ENCODE results near the gene MROH2A. TPM values are rescaled to one million over a fixed set of nuclear protein-coding genes. Genes with fewer than 3 reads are reported as not detected.

MROH2A gene
- total RNA-seq, 4 donors from 2014 or later = not detected

DNA sequence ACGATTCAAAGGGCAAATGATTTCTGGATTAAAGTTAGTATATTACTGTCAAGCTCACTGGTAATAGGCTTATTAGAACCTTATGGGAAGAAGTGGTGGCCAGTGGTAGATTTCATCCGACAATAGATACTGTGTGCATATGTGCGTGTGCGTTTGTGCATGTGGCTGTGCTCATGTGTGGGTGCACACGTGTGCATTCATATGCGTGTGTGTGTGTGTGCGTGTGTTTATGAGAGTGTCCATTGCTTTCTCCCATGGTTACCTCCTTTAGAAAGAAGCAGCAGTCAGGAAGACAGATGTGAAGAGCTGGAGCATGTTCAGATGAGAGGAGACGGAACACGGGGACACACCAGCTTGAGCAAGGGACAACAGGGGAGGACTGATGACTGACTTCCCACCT is 8.9 kb upstream of the MROH2A start:
- DNase-seq (ENCODE audit: low spot score in 2 of 2) = no peak
- H3K27ac ChIP-seq = no peak overlapping the region
- no peaks in the 10 kb centered on the region for H3K27me3 ChIP-seq
- no peaks in the 10 kb centered on the region for H3K9me3 ChIP-seq
- H3K36me3 ChIP-seq = no peaks in the 10 kb centered on the region
- TF ChIP-seq POLR2A (IDR thresholded peaks at IDR 0.05) (no peak), EP300 (IDR thresholded peaks at IDR 0.05) (no peak)
- TF ChIP-seq, protein P1, sequence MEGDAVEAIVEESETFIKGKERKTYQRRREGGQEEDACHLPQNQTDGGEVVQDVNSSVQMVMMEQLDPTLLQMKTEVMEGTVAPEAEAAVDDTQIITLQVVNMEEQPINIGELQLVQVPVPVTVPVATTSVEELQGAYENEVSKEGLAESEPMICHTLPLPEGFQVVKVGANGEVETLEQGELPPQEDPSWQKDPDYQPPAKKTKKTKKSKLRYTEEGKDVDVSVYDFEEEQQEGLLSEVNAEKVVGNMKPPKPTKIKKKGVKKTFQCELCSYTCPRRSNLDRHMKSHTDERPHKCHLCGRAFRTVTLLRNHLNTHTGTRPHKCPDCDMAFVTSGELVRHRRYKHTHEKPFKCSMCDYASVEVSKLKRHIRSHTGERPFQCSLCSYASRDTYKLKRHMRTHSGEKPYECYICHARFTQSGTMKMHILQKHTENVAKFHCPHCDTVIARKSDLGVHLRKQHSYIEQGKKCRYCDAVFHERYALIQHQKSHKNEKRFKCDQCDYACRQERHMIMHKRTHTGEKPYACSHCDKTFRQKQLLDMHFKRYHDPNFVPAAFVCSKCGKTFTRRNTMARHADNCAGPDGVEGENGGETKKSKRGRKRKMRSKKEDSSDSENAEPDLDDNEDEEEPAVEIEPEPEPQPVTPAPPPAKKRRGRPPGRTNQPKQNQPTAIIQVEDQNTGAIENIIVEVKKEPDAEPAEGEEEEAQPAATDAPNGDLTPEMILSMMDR (IDR thresholded peaks at IDR 0.05) = no peak
- 89% methylated on average over 9 of the region's 9 CpGs for WGBS, 2 donors
- no peaks in the 10 kb centered on the region for H3K4me1 ChIP-seq
- H3K4me3 ChIP-seq = no peak overlapping the region

DNA sequence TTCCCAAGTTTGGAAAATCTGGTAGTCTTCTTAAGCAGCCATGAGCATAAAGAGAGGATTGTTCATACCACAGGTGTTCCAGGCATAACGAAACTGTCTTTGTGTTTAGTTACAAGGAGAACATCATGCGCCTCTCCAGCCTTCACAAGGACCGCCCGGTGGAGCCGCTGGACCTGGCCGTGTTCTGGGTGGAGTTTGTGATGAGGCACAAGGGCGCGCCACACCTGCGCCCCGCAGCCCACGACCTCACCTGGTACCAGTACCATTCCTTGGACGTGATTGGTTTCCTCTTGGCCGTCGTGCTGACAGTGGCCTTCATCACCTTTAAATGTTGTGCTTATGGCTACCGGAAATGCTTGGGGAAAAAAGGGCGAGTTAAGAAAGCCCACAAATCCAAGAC is 6.0 kb upstream of the MROH2A start:
- Histone ChIP-seq H3K36me3 (no peaks in the 10 kb centered on the region), H3K4me1 (no peaks in the 10 kb centered on the region), H3K27me3 (no peaks in the 10 kb centered on the region), H3K4me3 (no peak overlapping the region), H3K9me3 (peaks cover 0 to 9% (median 0%) of the 10 kb centered on the region in 4 donors), H3K27ac (no peak overlapping the region)
- no peak for TF ChIP-seq EP300 (IDR thresholded peaks at IDR 0.05)
- TF ChIP-seq, protein P1 (IDR thresholded peaks at IDR 0.05) = no peak
- no peak for TF ChIP-seq POLR2A (IDR thresholded peaks at IDR 0.05)
- no peak for DNase-seq (ENCODE audit: low spot score in 2 of 2)
- 88 to 90% methylated on average over 16 of the region's 16 CpGs for WGBS, 2 donors

DNA sequence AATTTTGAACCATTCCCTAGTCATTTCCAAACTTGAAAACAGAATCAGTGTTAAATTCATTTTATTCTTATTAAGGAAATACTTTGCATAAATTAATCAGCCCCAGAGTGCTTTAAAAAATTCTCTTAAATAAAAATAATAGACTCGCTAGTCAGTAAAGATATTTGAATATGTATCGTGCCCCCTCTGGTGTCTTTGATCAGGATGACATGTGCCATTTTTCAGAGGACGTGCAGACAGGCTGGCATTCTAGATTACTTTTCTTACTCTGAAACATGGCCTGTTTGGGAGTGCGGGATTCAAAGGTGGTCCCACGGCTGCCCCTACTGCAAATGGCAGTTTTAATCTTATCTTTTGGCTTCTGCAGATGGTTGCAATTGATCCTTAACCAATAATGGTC is 5.5 kb upstream of the MROH2A start:
- no peak for DNase-seq (ENCODE audit: low spot score in 2 of 2)
- WGBS, 2 donors = 68 to 78% methylated on average over 5 of the region's 5 CpGs
- H3K27me3 ChIP-seq = no peaks in the 10 kb centered on the region

DNA sequence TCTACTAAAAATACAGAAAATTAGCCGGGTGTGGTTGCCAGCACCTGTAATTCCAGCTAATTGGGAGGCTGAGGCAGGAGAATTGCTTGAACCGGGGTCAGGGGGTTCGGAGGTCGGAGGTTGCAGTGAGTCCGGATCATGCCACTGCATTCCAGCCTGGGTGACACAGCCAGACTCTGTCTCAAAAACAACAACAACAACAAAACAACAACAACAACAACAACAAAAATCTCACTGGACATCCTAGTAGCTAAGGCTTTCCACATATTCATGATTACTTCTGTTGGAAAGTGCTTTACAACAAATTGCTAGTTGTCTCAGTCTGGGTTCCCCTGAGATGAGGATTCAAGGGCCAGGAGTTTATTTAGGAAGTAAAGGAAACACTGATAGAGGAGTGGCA is 4.3 kb upstream of the MROH2A start:
- Histone ChIP-seq H3K4me3 (no peak overlapping the region), H3K27ac (no peak overlapping the region), H3K36me3 (no peaks in the 10 kb centered on the region), H3K4me1 (no peaks in the 10 kb centered on the region), H3K9me3 (peaks cover 0 to 9% (median 0%) of the 10 kb centered on the region in 4 donors), H3K27me3 (no peaks in the 10 kb centered on the region)
- TF ChIP-seq POLR2A (IDR thresholded peaks at IDR 0.05) (no peak), EP300 (IDR thresholded peaks at IDR 0.05) (no peak)
- TF ChIP-seq, protein P1 (IDR thresholded peaks at IDR 0.05) = no peak
- WGBS, 2 donors = 85 to 93% methylated on average over 5 of the region's 5 CpGs
- DNase-seq (ENCODE audit: low spot score in 2 of 2) = no peak

More for the DNA sequence above, 5.5 kb upstream of the MROH2A start:
- Histone ChIP-seq H3K4me1 (no peaks in the 10 kb centered on the region), H3K9me3 (peaks cover 0 to 9% (median 0%) of the 10 kb centered on the region in 4 donors), H3K4me3 (no peak overlapping the region), H3K36me3 (no peaks in the 10 kb centered on the region), H3K27ac (no peak overlapping the region)
- no peak for TF ChIP-seq POLR2A (IDR thresholded peaks at IDR 0.05)
- TF ChIP-seq, protein P1 (IDR thresholded peaks at IDR 0.05) = no peak
- no peak for TF ChIP-seq EP300 (IDR thresholded peaks at IDR 0.05)

DNA sequence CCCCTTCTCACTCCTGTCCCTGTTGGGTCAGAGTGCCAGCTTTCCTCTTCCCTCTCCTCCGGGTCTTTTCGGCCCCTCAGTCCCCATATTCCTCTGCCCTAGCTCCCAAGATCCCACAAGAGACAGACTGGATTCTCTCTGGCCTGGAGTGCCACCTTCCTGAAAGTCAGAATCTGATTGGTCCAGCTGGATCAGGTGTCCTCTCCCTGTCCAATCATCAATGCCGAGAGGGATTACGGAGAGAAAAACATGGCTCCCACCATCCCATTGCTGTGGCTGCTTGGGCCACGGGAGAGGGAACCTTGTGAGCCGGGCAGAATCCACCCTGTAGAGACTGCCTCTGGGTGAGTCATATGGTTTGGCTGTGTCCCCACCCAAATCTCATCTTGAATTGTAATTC is 2.7 kb upstream of the MROH2A start:
- Histone ChIP-seq H3K36me3 (no peaks in the 10 kb centered on the region), H3K27me3 (no peaks in the 10 kb centered on the region), H3K9me3 (peaks cover 0 to 9% (median 0%) of the 10 kb centered on the region in 4 donors), H3K27ac (no peak overlapping the region), H3K4me3 (no peak overlapping the region), H3K4me1 (no peaks in the 10 kb centered on the region)
- no peak for DNase-seq (ENCODE audit: low spot score in 2 of 2)
- WGBS, 2 donors = 89 to 94% methylated on average over 6 of the region's 6 CpGs
- TF ChIP-seq, protein P1 (IDR thresholded peaks at IDR 0.05) = no peak
- no peak for TF ChIP-seq EP300 (IDR thresholded peaks at IDR 0.05)
- TF ChIP-seq POLR2A (IDR thresholded peaks at IDR 0.05) = no peak

Measured in tibial nerve (tissue), 4 donors.